ENCODE measurements around the gene PQBP1. TPM values are rescaled to one million over a fixed set of nuclear protein-coding genes. Genes with fewer than 3 reads are reported as not detected.
"Not testable (repeated sequence)": the region's sequence is repeated elsewhere in the genome, so short reads cannot be mapped to it uniquely, and the experiment has no call there.

The PQBP1 gene
- total RNA-seq, 2 donors from 2014 or later = 37.1 to 76.6 TPM

GRCh38 chrX:48854898-48855297, 42.8 kb upstream of the PQBP1 start:
- no peak overlapping the region for H3K27ac ChIP-seq
- H3K9me3 ChIP-seq = no peaks in the 10 kb centered on the region
- DNase-seq (ENCODE audit: low spot score) = no peak
- 27% methylated on average over 5 of the region's 5 CpGs for WGBS
- no peak for TF ChIP-seq POLR2A (IDR thresholded peaks at IDR 0.05)
- TF ChIP-seq POLR2AphosphoS5 (IDR thresholded peaks at IDR 0.05) = no peak
- no peak for TF ChIP-seq CTCF (IDR thresholded peaks at IDR 0.05)
- H3K4me3 ChIP-seq = no peak overlapping the region
- no peaks in the 10 kb centered on the region for H3K27me3 ChIP-seq (replicated peaks; ENCODE audit: insufficient read depth)
- intact Hi-C loops (cut with DNase I) = no loop called here
- no peaks in the 10 kb centered on the region for H3K36me3 ChIP-seq
- no peaks in the 10 kb centered on the region for H3K4me1 ChIP-seq (replicated peaks)

- H3K27ac ChIP-seq = no peak overlapping the region
- H3K4me3 ChIP-seq = no peak overlapping the region
- no peaks in the 10 kb centered on the region for H3K9me3 ChIP-seq
- DNase-seq (ENCODE audit: low spot score) = no peak
- no peaks in the 10 kb centered on the region for H3K27me3 ChIP-seq (replicated peaks; ENCODE audit: insufficient read depth)
- H3K36me3 ChIP-seq = no peaks in the 10 kb centered on the region
- intact Hi-C loops (cut with DNase I) = no loop called here
- 35% methylated on average over 4 of the region's 4 CpGs for WGBS
- H3K4me1 ChIP-seq (replicated peaks) = no peaks in the 10 kb centered on the region
- TF ChIP-seq CTCF (IDR thresholded peaks at IDR 0.05) (no peak), POLR2A (IDR thresholded peaks at IDR 0.05) (no peak), POLR2AphosphoS5 (IDR thresholded peaks at IDR 0.05) (no peak)
Observed at GRCh38 chrX:48864210-48864609, 33.5 kb upstream of the PQBP1 start.

GRCh38 chrX:48872017-48872416, 25.7 kb upstream of the PQBP1 start:
- H3K4me3 ChIP-seq; H3K36me3 ChIP-seq; DNase-seq (ENCODE audit: low spot score); H3K27me3 ChIP-seq (replicated peaks; ENCODE audit: insufficient read depth); intact Hi-C loops (cut with DNase I); H3K9me3 ChIP-seq; H3K27ac ChIP-seq; H3K4me1 ChIP-seq (replicated peaks): not testable (repeated sequence)
- 23% methylated on average over 1 of the region's 2 CpGs for WGBS

GRCh38 chrX:48876944-48877343, 20.8 kb upstream of the PQBP1 start:
- WGBS = 57% methylated on average over 3 of the region's 4 CpGs
- H3K27me3 ChIP-seq (replicated peaks; ENCODE audit: insufficient read depth); H3K9me3 ChIP-seq; H3K36me3 ChIP-seq; H3K4me3 ChIP-seq; intact Hi-C loops (cut with DNase I); H3K4me1 ChIP-seq (replicated peaks); H3K27ac ChIP-seq; DNase-seq (ENCODE audit: low spot score): not testable (repeated sequence)

GRCh38 chrX:48883729-48884128, 14.0 kb upstream of the PQBP1 start:
- Histone ChIP-seq H3K27me3 (replicated peaks; ENCODE audit: insufficient read depth) (no peaks in the 10 kb centered on the region), H3K4me3 (no peak overlapping the region), H3K36me3 (no peaks in the 10 kb centered on the region), H3K27ac (no peak overlapping the region), H3K9me3 (no peaks in the 10 kb centered on the region), H3K4me1 (replicated peaks) (no peaks in the 10 kb centered on the region)
- WGBS = 73% methylated on average over 10 of the region's 10 CpGs
- no peak for DNase-seq (ENCODE audit: low spot score)
- intact Hi-C loops (cut with DNase I) = no loop called here
- TF ChIP-seq POLR2A (IDR thresholded peaks at IDR 0.05) (no peak), CTCF (IDR thresholded peaks at IDR 0.05) (no peak)

GRCh38 chrX:48886586-48886985, 11.1 kb upstream of the PQBP1 start:
- H3K36me3 ChIP-seq; H3K27ac ChIP-seq; H3K9me3 ChIP-seq; intact Hi-C loops (cut with DNase I); DNase-seq (ENCODE audit: low spot score); H3K4me1 ChIP-seq (replicated peaks); H3K27me3 ChIP-seq (replicated peaks; ENCODE audit: insufficient read depth); H3K4me3 ChIP-seq: not testable (repeated sequence)
- WGBS = 91% methylated on average over 5 of the region's 5 CpGs

All from prostate gland (tissue), 2 donors.